GM12878 (cell line): Measurements from ENCODE around the gene DNAJB14. TPM values are rescaled to one million over a fixed set of nuclear protein-coding genes. Genes with fewer than 3 reads are reported as not detected.
A peak's percentile ranks its signal among the peaks of the same experiment; 100 is the strongest.

Experiments
- ATAC-seq: fragments of 200-7000 bp; cut with Tn5 transposase; 3 replicates; pipeline ENCODE4 v1.9.1; 2020; ENCODE audit warnings: mild to moderate bottlenecking, moderate library complexity
- BruUV-seq: library from RNA; stranded (reverse); fragments of 400-500 nt; replicated peaks from 2 replicates; lab custom pipeline; 2021; lab: Mats Ljungman, UMichigan
- CTCF ChIA-PET: fragments of 300-600 bp; sonication (Branson Sonifier 250); formaldehyde crosslinking; extraction: SDS; loops from one replicate; lab custom pipeline; 2021; ENCODE audit warnings: inconsistent platforms; lab: Yijun Ruan, JAX
- POLR2A ChIA-PET: fragments of 350-600 bp; formaldehyde crosslinking; extraction: SDS; loops from one replicate; lab custom pipeline; 2021; ENCODE audit warnings: inconsistent platforms; lab: Charles Lee
- RAD21 ChIA-PET: fragments of 300-600 bp; sonication (Branson Sonifier 250); formaldehyde crosslinking; loops from one replicate; lab custom pipeline; 2023; ENCODE audit warnings: antibody characterized with exemption; ENCODE audit not compliant: unreplicated experiment; lab: Charles Lee
- SMC1A ChIA-PET: fragments of 300-600 bp; sonication (Branson Sonifier 250); formaldehyde crosslinking; loops from one replicate; lab custom pipeline; 2023; ENCODE audit not compliant: unreplicated experiment, uncharacterized antibody; lab: Charles Lee
- DNase-seq: peaks from one replicate; pipeline ENCODE4 v3.0.0-alpha.2; 2011; ENCODE audit warnings: low read depth, low spot score
- FAIRE-seq: peaks from 3 replicates; lab custom pipeline; 2011; peaks lifted over from hg19 to GRCh38; lab: Jason Lieb, UNC
- H2AFZ ChIP-seq: 2 replicates; pipeline ENCODE4 v1.6.0; 2011; ENCODE audit warnings: low read depth, low read length, control low read depth; ENCODE audit not compliant: control insufficient read depth
- H3K27ac ChIP-seq: 2 replicates; pipeline ENCODE4 v1.5.1; 2011; ENCODE audit warnings: control low read depth; ENCODE audit not compliant: control insufficient read depth, insufficient read depth
- H3K27me3 ChIP-seq, 2 experiments: replicated peaks in 1 of 2; 2 replicates each; pipeline versions ENCODE4 v1.6.0 to v1.6.1; 2011; ENCODE audit warnings: low read length in 1 of 2; ENCODE audit not compliant: control insufficient read depth in 2 of 2, insufficient read depth in 2 of 2
- H3K36me3 ChIP-seq, 2 experiments: 2 replicates each; pipeline ENCODE4 v1.5.1; 2011; ENCODE audit warnings: low read length in 1 of 2; ENCODE audit not compliant: control insufficient read depth in 2 of 2, insufficient read depth in 2 of 2
- H3K4me1 ChIP-seq: 2 replicates; pipeline ENCODE4 v1.6.1; 2011; ENCODE audit warnings: mild to moderate bottlenecking, low read length, moderate library complexity, mixed read lengths; ENCODE audit not compliant: control insufficient read depth, insufficient read depth
- H3K4me2 ChIP-seq: 2 replicates; pipeline ENCODE4 v1.6.0; 2011; ENCODE audit warnings: control low read depth; ENCODE audit not compliant: control insufficient read depth, insufficient read depth
- H3K4me3 ChIP-seq: fragments of 200-600 bp; sonication (generic); 2 replicates; pipeline ENCODE4 v1.5.1; 2016
- H3K79me2 ChIP-seq: 2 replicates; pipeline ENCODE4 v1.6.0; 2011; ENCODE audit warnings: low read length; ENCODE audit not compliant: control insufficient read depth, insufficient read depth
- H3K9ac ChIP-seq: 2 replicates; pipeline ENCODE4 v1.8.0; 2011; ENCODE audit warnings: low read length, control low read depth, mixed read lengths; ENCODE audit not compliant: control insufficient read depth, insufficient read depth
- H3K9me3 ChIP-seq: replicated peaks from 3 replicates; pipeline ENCODE4 v1.5.1; 2011; ENCODE audit warnings: mild to moderate bottlenecking, low read length; ENCODE audit not compliant: control insufficient read depth, insufficient read depth
- H4K20me1 ChIP-seq: 2 replicates; pipeline ENCODE4 v1.6.0; 2011; ENCODE audit not compliant: control insufficient read depth, insufficient read depth
- CEBPZ ChIP-seq: fragments of 150-350 bp; IDR thresholded peaks from 2 replicates; pipeline ENCODE4 v1.6.1; 2016; ENCODE audit warnings: low read depth, low read length
- CREB1 ChIP-seq: IDR thresholded peaks from 2 replicates; pipeline ENCODE4 v1.6.1; 2012; ENCODE audit warnings: low read depth, mild to moderate bottlenecking, inconsistent platforms
- EP300 ChIP-seq, 2 experiments: fragments of 150-350 bp in 1 of 2; IDR thresholded peaks; 2 replicates each; pipeline ENCODE4 v1.6.1; 2011 to 2012; ENCODE audit warnings: low read depth in 2 of 2, low read length in 2 of 2, borderline replicate concordance in 1 of 2, improper control_type of control experiment in 1 of 2, inconsistent platforms in 1 of 2; ENCODE audit not compliant: control insufficient read depth in 1 of 2
- MXI1 ChIP-seq: fragments of 150-350 bp; IDR thresholded peaks from 2 replicates; pipeline ENCODE4 v1.6.1; 2011; ENCODE audit warnings: low read depth, mild to moderate bottlenecking, inconsistent platforms, low read length, improper control_type of control experiment
- MYC ChIP-seq: IDR thresholded peaks from 2 replicates; pipeline ENCODE4 v1.6.1; 2011; ENCODE audit warnings: mild to moderate bottlenecking, low read length, moderate library complexity, inconsistent platforms; ENCODE audit not compliant: insufficient read depth, insufficient replicate concordance, insufficient read length, severe bottlenecking
- NR2F1 ChIP-seq: fragments of 450-650 bp; conservative IDR thresholded peaks from 2 replicates; pipeline ENCODE4 v1.6.1; 2017; ENCODE audit warnings: mild to moderate bottlenecking
- PBX3 ChIP-seq: IDR thresholded peaks from 2 replicates; pipeline ENCODE4 v1.6.1; 2011; ENCODE audit warnings: mild to moderate bottlenecking, low read depth, low read length, moderate library complexity; ENCODE audit not compliant: insufficient replicate concordance
- SP1 ChIP-seq: IDR thresholded peaks from one replicate; pipeline ENCODE4 v1.6.1; 2011; ENCODE audit warnings: low read depth, low read length
- SUPT20H ChIP-seq: IDR thresholded peaks from 2 replicates; pipeline ENCODE4 v1.6.1; 2011; ENCODE audit warnings: low read depth, mild to moderate bottlenecking, low read length, moderate library complexity, borderline replicate concordance; ENCODE audit not compliant: control insufficient read depth
- TCF12 ChIP-seq: IDR thresholded peaks from 2 replicates; pipeline ENCODE4 v1.6.1; 2011; ENCODE audit warnings: low read depth, mild to moderate bottlenecking, low read length
- WRNIP1 ChIP-seq: IDR thresholded peaks from 2 replicates; pipeline ENCODE4 v1.6.1; 2011; ENCODE audit warnings: low read depth, low read length, improper control_type of control experiment, borderline replicate concordance
- YBX1 ChIP-seq: fragments of 450-650 bp; IDR thresholded peaks from 2 replicates; pipeline ENCODE4 v1.6.1; 2016; ENCODE audit warnings: antibody characterized with exemption
- ZBED1 ChIP-seq: IDR thresholded peaks from 2 replicates; pipeline ENCODE4 v1.6.1; 2016; ENCODE audit warnings: borderline replicate concordance
- WGBS: methylation state at CpG from one replicate; pipeline ENCODE4 v1.1.6; 2016; ENCODE audit warnings: low lambda C conversion rate; ENCODE audit not compliant: insufficient replicate concordance, insufficient coverage; ENCODE audit errors: missing lambda C conversion rate; 5-methylcytosine and 5-hydroxymethylcytosine counted together
- in situ Hi-C: fragments of 300-500 bp; cut with MboI; formaldehyde crosslinking; loops from 9 replicates; pipeline ENCODE4 v1.14.3; 2018; ENCODE audit warnings: mixed read lengths
- intact Hi-C: fragments of 100-400 bp; cut with micrococcal nuclease; formaldehyde crosslinking; loops from one replicate; pipeline ENCODE4 v1.14.2; 2022; ENCODE audit not compliant: unreplicated experiment
- polyA plus RNA-seq, 11 experiments: library from polyadenylated mRNA; depleted of rRNA in 4 of 11; unstranded in 6 of 11; stranded (reverse) in 5 of 11; fragments of >200 nt; fragmentation: Nextera tagmentation in 4 of 11; fragmentation: Illumina TruSeq in 1 of 11; extraction: Ambion mirVana in 4 of 11; extraction: Trizol in 1 of 11; gene quantifications; 1 replicate in 1 of 11; 2 replicates in 10 of 11; pipeline versions ENCODE4 v1.2.1 to v1.2.3, GENCODE V29; 2011 to 2016; ENCODE audit warnings: inconsistent platforms in 2 of 11, missing spikeins in 2 of 11, low read depth in 1 of 11
- total RNA-seq, 4 experiments: library from RNA; depleted of rRNA in 3 of 4; stranded (reverse); fragments of >200 nt in 3 of 4; fragmentation: Illumina TruSeq in 1 of 4; extraction: Trizol in 1 of 4; gene quantifications; 2 replicates each; pipeline versions ENCODE4 v1.2.1 to v1.2.3, GENCODE V29; 2013 to 2021
- TF ChIP-seq, protein P1 (sequence below): IDR thresholded peaks from 2 replicates; pipeline ENCODE4 v1.6.1; 2011; ENCODE audit warnings: low read depth, mild to moderate bottlenecking, low read length, moderate library complexity, borderline replicate concordance; ENCODE audit errors: extremely low read depth
- TF ChIP-seq, protein P2 (sequence below): IDR thresholded peaks from 2 replicates; pipeline ENCODE4 v1.6.1; 2012; ENCODE audit warnings: low read depth, low read length, improper control_type of control experiment

DNAJB14 gene
- total and polyA plus RNA-seq, 10 of the 15 experiments (the other 5 are each of a cell fraction or from before 2014, with no cell fraction given), result 9.5 to 49.2 (median 27.8) TPM

GRCh38 chr4:99852199-99852749 is 94.1 kb downstream of the DNAJB14 start (continued):
- TF ChIP-seq, protein P1, sequence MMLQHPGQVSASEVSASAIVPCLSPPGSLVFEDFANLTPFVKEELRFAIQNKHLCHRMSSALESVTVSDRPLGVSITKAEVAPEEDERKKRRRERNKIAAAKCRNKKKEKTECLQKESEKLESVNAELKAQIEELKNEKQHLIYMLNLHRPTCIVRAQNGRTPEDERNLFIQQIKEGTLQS, result no peak

- Histone ChIP-seq H4K20me1 (no peaks in the 10 kb centered on the region), H2AFZ (no peak overlapping the region), H3K9me3 (no peaks in the 10 kb centered on the region), H3K4me1 (peaks cover 69% of the 10 kb centered on the region), H3K79me2 (peaks cover 6% of the 10 kb centered on the region), H3K4me2 (peak overlapping the region; percentile 81), H3K36me3 (peaks cover 1 to 15% of the 10 kb centered on the region in 2 experiments; a peak in 2 of 4 replicates), H3K27ac (peak overlapping the region; percentile 94), H3K4me3 (peak overlapping the region; percentile 48; the same call in 1 of the 2 replicates), H3K9ac (no peak overlapping the region), H3K27me3 (no peaks in the 10 kb centered on the region)
- BruUV-seq, result no TSS peak
- ATAC-seq, result peak; percentile 56
- ChIA-PET CTCF (interaction anchor here (2.1 to 3.1 kb wide), 2 partner anchors 31 to 37 kb away, joined by 19 to 22 read pairs; partner anchors contain the start of gene DAPP1), SMC1A (interaction anchor here (3.4 to 5.6 kb wide), 3 partner anchors 20 to 31 kb away, joined by 41 to 68 read pairs (median 43); partner anchors contain the start of gene DAPP1), POLR2A (interaction anchor here (0.7 to 3.3 kb wide), 4 partner anchors 18 to 287 kb away, joined by 3 to 29 read pairs (median 10); partner anchors contain the start of gene DAPP1), RAD21 (interaction anchor here (1.8 to 4.0 kb wide), 4 partner anchors 28 to 39 kb away, joined by 9 to 45 read pairs (median 28); partner anchors contain the start of gene DAPP1)
- in situ Hi-C loops, result loop anchor here (25.0 kb wide), 1 partner anchor 1164 kb away; no protein-coding TSS in a partner anchor
- peak; percentile 66 for FAIRE-seq
- peak; percentile 68 for DNase-seq
- intact Hi-C loops, result loop anchor here (1.0 kb wide), 1 partner anchor 285 kb away; no protein-coding TSS in a partner anchor
- WGBS, result 1% methylated on average over 4 of the region's 4 CpGs
- TF ChIP-seq YBX1 (no peak), MYC (no peak), ZBED1 (0 out of 2 replicates have a peak, but pooled peaks have one; percentile 53), CEBPZ (no peak), WRNIP1 (no peak), SP1 (no peak), EP300 (IDR thresholded peaks at IDR 0.05; ENCODE audit: borderline replicate concordance in 1 of 2, control insufficient read depth in 1 of 2, low read depth in 2 of 2, low read length in 2 of 2) (peak; percentile 73 to 77; a peak in 2 of 4 replicates), SUPT20H (no peak), PBX3 (peak; percentile 45), CREB1 (no peak), TCF12 (no peak), MXI1 (no peak), NR2F1 (peak; percentile 57; the same call in 1 of the 2 replicates)
- TF ChIP-seq, protein P2, sequence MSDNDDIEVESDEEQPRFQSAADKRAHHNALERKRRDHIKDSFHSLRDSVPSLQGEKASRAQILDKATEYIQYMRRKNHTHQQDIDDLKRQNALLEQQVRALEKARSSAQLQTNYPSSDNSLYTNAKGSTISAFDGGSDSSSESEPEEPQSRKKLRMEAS, result 0 out of 2 replicates have a peak, but pooled peaks have one; percentile 44
Observed at GRCh38 chr4:99848591-99849001, 97.8 kb downstream of the DNAJB14 start.
